Panc1 (cell line): ENCODE data around the gene POLRMT. TPM values are rescaled to one million over a fixed set of nuclear protein-coding genes. Genes with fewer than 3 reads are reported as not detected.

Experiments
- ATAC-seq: fragments of 200-7000 bp; cut with Tn5 transposase; 2 replicates; pipeline ENCODE4 v1.9.1; 2020; ENCODE audit warnings: mild to moderate bottlenecking, moderate library complexity
- BruUV-seq: library from RNA; stranded (reverse); fragments of 400-500 nt; replicated peaks from 2 replicates; lab custom pipeline; 2021; lab: Mats Ljungman, UMichigan
- CTCF ChIA-PET: fragments of 300-600 bp; sonication (Branson Sonifier 250); formaldehyde crosslinking; loops from one replicate; lab custom pipeline; 2022; ENCODE audit warnings: antibody characterized with exemption; lab: Charles Lee
- POLR2A ChIA-PET: fragments of 300-600 bp; sonication (Branson Sonifier 250); formaldehyde crosslinking; loops from one replicate; lab custom pipeline; 2022; ENCODE audit warnings: antibody characterized with exemption; lab: Charles Lee
- DNase-seq: peaks from one replicate; pipeline ENCODE4 v3.0.0-alpha.2; 2010; ENCODE audit warnings: low read depth, low spot score
- H3K27ac ChIP-seq: 2 replicates; pipeline ENCODE4 v1.5.1; 2011; ENCODE audit warnings: mild to moderate bottlenecking, low read length, inconsistent platforms
- H3K27me3 ChIP-seq: fragments of 200-500 bp; sonication (Bioruptor generic); 2 replicates; pipeline ENCODE4 v1.6.0; 2014; ENCODE audit warnings: low read length, inconsistent platforms; ENCODE audit not compliant: control insufficient read depth, insufficient read depth
- H3K36me3 ChIP-seq: fragments of 200-500 bp; sonication (Bioruptor generic); 2 replicates; pipeline ENCODE4 v1.5.1; 2014; ENCODE audit warnings: inconsistent platforms, mild to moderate bottlenecking, low read length, moderate library complexity; ENCODE audit not compliant: control insufficient read depth, insufficient read depth
- H3K4me1 ChIP-seq: 2 replicates; pipeline ENCODE4 v1.5.1; 2011; ENCODE audit warnings: inconsistent platforms, mild to moderate bottlenecking, low read length, moderate library complexity; ENCODE audit not compliant: control insufficient read depth, insufficient read depth
- H3K4me3 ChIP-seq, 2 experiments: 2 replicates each; pipeline ENCODE4 v1.5.1; 2011 to 2012; ENCODE audit warnings: low read depth in 2 of 2, low read length in 2 of 2, mild to moderate bottlenecking in 2 of 2, inconsistent platforms in 1 of 2, moderate library complexity in 1 of 2
- H3K9me3 ChIP-seq: fragments of 200-500 bp; sonication (Bioruptor generic); 2 replicates; pipeline ENCODE4 v1.5.1; 2014; ENCODE audit warnings: low read depth, mild to moderate bottlenecking, inconsistent platforms, low read length, moderate library complexity; ENCODE audit not compliant: control insufficient read depth, insufficient read depth
- CTCF ChIP-seq: fragments of 450-650 bp; IDR thresholded peaks from 2 replicates; pipeline ENCODE4 v1.5.1; 2017; ENCODE audit warnings: mild to moderate bottlenecking
- POLR2AphosphoS5 ChIP-seq: IDR thresholded peaks from 2 replicates; pipeline ENCODE4 v1.6.1; 2012; ENCODE audit warnings: mild to moderate bottlenecking, low read depth, low read length, moderate library complexity
- SIN3A ChIP-seq: IDR thresholded peaks from 2 replicates; pipeline ENCODE4 v1.6.1; 2012; ENCODE audit warnings: low read depth, mild to moderate bottlenecking, low read length, moderate library complexity, borderline replicate concordance; ENCODE audit not compliant: insufficient read depth
- TCF7L2 ChIP-seq: IDR thresholded peaks from 2 replicates; pipeline ENCODE4 v1.6.1; 2011; ENCODE audit warnings: mild to moderate bottlenecking, low read depth, low read length, inconsistent platforms
- in situ Hi-C: cut with HindIII; loops from 2 replicates; pipeline ENCODE4 v1.10.0; 2016; ENCODE audit warnings: low sequenced_read_pairs, low pct_unique_long_range_greater_than_20kb
- intact Hi-C: fragments of 100-400 bp; cut with micrococcal nuclease; formaldehyde crosslinking; loops from one replicate; pipeline ENCODE4 v1.10.0; 2022; ENCODE audit not compliant: unreplicated experiment
- total RNA-seq: library from RNA; stranded (reverse); gene quantifications from one replicate; pipeline ENCODE4 v1.2.1, GENCODE V29; 2021; ENCODE audit not compliant: unreplicated experiment
- TF ChIP-seq, protein P1 (sequence below), 2 experiments: IDR thresholded peaks; 2 replicates each; pipeline ENCODE4 v1.6.1; 2011 to 2012; ENCODE audit warnings: low read depth in 2 of 2, control low read depth in 1 of 2, low read length in 1 of 2, mild to moderate bottlenecking in 1 of 2, moderate library complexity in 1 of 2; ENCODE audit not compliant: insufficient read depth in 1 of 2

The POLRMT gene
- total RNA-seq, 1 experiment from 2014 or later, result 56.0 TPM

GRCh38 chr19:583968-584239 lies 49.4 kb downstream of the POLRMT start:
- no TSS peak for BruUV-seq
- peak; percentile 13; the same call in 1 of the 2 replicates for ATAC-seq

DNA sequence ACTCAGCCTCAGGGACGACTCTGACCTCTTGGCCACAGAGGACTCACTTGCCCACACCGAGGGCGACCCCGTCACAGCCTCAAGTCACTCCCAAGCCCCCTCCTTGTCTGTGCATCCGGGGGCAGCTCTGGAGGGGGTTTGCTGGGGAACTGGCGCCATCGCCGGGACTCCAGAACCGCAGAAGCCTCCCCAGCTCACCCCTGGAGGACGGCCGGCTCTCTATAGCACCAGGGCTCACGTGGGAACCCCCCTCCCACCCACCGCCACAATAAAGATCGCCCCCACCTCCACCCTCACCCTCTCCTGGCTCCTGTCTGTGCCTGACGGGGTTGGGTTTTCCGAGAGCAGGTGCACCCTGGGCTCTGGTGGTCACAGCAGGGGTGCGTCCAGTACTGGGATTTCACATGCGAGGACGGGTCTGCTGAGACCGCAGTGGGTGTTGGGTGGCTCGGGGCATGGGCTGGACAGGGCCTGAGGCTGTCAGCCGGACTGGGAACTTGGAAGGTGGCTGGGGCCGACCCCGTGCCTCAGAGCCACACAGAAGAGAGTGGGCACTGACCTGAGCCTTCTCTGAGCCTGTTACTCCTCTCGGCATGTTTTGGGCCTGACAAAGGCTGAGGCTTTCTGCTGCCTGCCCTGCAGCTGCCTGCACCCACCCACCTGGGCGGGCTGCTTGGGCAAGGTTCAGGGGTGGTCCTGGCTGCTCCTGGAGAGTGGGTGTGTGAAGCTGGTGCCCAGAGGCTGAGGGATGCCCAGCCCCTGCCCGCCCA lies 50.0 kb downstream of the POLRMT start:
- Histone ChIP-seq H3K36me3 (peaks cover 5% of the 10 kb centered on the region; the same call in 1 of the 2 replicates), H3K9me3 (no peaks in the 10 kb centered on the region), H3K27ac (no peak overlapping the region), H3K4me1 (peaks cover 30% of the 10 kb centered on the region), H3K4me3 (no peak overlapping the region), H3K27me3 (no peaks in the 10 kb centered on the region)
- TF ChIP-seq CTCF (no peak), SIN3A (no peak), TCF7L2 (no peak), POLR2AphosphoS5 (no peak)
- TF ChIP-seq, protein P1, sequence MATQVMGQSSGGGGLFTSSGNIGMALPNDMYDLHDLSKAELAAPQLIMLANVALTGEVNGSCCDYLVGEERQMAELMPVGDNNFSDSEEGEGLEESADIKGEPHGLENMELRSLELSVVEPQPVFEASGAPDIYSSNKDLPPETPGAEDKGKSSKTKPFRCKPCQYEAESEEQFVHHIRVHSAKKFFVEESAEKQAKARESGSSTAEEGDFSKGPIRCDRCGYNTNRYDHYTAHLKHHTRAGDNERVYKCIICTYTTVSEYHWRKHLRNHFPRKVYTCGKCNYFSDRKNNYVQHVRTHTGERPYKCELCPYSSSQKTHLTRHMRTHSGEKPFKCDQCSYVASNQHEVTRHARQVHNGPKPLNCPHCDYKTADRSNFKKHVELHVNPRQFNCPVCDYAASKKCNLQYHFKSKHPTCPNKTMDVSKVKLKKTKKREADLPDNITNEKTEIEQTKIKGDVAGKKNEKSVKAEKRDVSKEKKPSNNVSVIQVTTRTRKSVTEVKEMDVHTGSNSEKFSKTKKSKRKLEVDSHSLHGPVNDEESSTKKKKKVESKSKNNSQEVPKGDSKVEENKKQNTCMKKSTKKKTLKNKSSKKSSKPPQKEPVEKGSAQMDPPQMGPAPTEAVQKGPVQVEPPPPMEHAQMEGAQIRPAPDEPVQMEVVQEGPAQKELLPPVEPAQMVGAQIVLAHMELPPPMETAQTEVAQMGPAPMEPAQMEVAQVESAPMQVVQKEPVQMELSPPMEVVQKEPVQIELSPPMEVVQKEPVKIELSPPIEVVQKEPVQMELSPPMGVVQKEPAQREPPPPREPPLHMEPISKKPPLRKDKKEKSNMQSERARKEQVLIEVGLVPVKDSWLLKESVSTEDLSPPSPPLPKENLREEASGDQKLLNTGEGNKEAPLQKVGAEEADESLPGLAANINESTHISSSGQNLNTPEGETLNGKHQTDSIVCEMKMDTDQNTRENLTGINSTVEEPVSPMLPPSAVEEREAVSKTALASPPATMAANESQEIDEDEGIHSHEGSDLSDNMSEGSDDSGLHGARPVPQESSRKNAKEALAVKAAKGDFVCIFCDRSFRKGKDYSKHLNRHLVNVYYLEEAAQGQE (IDR thresholded peaks at IDR 0.05; ENCODE audit: insufficient read depth in 1 of 2, low read depth in 2 of 2, low read length in 1 of 2), result no peak
- in situ Hi-C loops (no loop called here), intact Hi-C loops (no loop called here)
- ChIA-PET CTCF (interaction anchor here (1.5 kb wide), 1 partner anchor 8 kb away, joined by 4 read pairs; no protein-coding TSS in a partner anchor), POLR2A (no interaction called here)
- ATAC-seq, result no peak
- no TSS peak for BruUV-seq
- DNase-seq, result no peak

More at GRCh38 chr19:583968-584239, 49.4 kb downstream of the POLRMT start:
- no peaks in the 10 kb centered on the region for H3K9me3 ChIP-seq
- in situ Hi-C loops, result no loop called here
- TF ChIP-seq CTCF (no peak), TCF7L2 (no peak), SIN3A (no peak), POLR2AphosphoS5 (no peak)
- TF ChIP-seq, protein P1 (IDR thresholded peaks at IDR 0.05; ENCODE audit: insufficient read depth in 1 of 2, low read depth in 2 of 2, low read length in 1 of 2), result no peak
- ChIA-PET POLR2A (no interaction called here), CTCF (interaction anchor here (1.5 kb wide), 1 partner anchor 9 kb away, joined by 4 read pairs; no protein-coding TSS in a partner anchor)
- peaks cover 5% of the 10 kb centered on the region; the same call in 1 of the 2 replicates for H3K36me3 ChIP-seq
- no peak for DNase-seq
- H3K27ac ChIP-seq, result no peak overlapping the region; the same call in 1 of the 2 replicates
- intact Hi-C loops, result no loop called here
- H3K4me3 ChIP-seq, result no peak overlapping the region
- H3K27me3 ChIP-seq, result no peaks in the 10 kb centered on the region
- peaks cover 35% of the 10 kb centered on the region for H3K4me1 ChIP-seq
